WTC11 (cell line): ENCODE results near the gene TRAPPC10. TPM values are rescaled to one million over a fixed set of nuclear protein-coding genes. Genes with fewer than 3 reads are reported as not detected.
A peak's percentile ranks its signal among the peaks of the same experiment; 100 is the strongest.

Experiments
- ATAC-seq: fragments of 200-7000 bp; cut with Tn5 transposase; 2 replicates; pipeline ENCODE4 v1.10.0; 2021; ENCODE audit warnings: mild to moderate bottlenecking, moderate library complexity
- CTCF ChIA-PET: fragments of 300-600 bp; sonication (Branson Sonifier 250); formaldehyde crosslinking; loops from one replicate; lab custom pipeline; 2021; ENCODE audit warnings: antibody characterized with exemption; lab: Charles Lee
- POLR2A ChIA-PET: fragments of 350-600 bp; sonication (Branson Sonifier 250); formaldehyde crosslinking; loops from one replicate; lab custom pipeline; 2021; ENCODE audit warnings: antibody characterized with exemption; lab: Charles Lee
- DNase-seq: peaks from one replicate; pipeline ENCODE4 v3.0.0; 2021; ENCODE audit warnings: low spot score
- H3K27ac Mint-ChIP-seq: 2 replicates; pipeline ENCODE4 v1.8.0; 2021; ENCODE audit warnings: mixed read lengths
- H3K27me3 Mint-ChIP-seq: 2 replicates; pipeline ENCODE4 v1.8.0; 2021; ENCODE audit warnings: low read depth, mild to moderate bottlenecking, moderate library complexity, mixed read lengths
- H3K36me3 Mint-ChIP-seq: 2 replicates; pipeline ENCODE4 v1.8.0; 2021; ENCODE audit warnings: mixed read lengths
- H3K4me1 Mint-ChIP-seq: 2 replicates; pipeline ENCODE4 v1.8.0; 2022; ENCODE audit warnings: mixed read lengths
- H3K4me3 Mint-ChIP-seq: 2 replicates; pipeline ENCODE4 v1.8.0; 2021; ENCODE audit warnings: mild to moderate bottlenecking, moderate library complexity, mixed read lengths
- H3K9me3 Mint-ChIP-seq: 2 replicates; pipeline ENCODE4 v1.8.0; 2021; ENCODE audit warnings: mixed read lengths
- CREM ChIP-seq: sonication (generic); formaldehyde crosslinking; IDR thresholded peaks from 2 replicates; pipeline ENCODE4 v1.8.1; 2022; ENCODE audit warnings: mild to moderate bottlenecking, missing genetic modification reagents, moderate library complexity
- ELF4 ChIP-seq: sonication (generic); formaldehyde crosslinking; IDR thresholded peaks from 2 replicates; pipeline ENCODE4 v1.8.1; 2022; ENCODE audit warnings: low read depth, mild to moderate bottlenecking, moderate library complexity, missing genetic modification reagents
- EMX1 ChIP-seq: fragments of 250-450 bp; sonication (Bioruptor Pico); IDR thresholded peaks from 2 replicates; pipeline ENCODE4 v1.8.0; 2021; ENCODE audit warnings: mild to moderate bottlenecking
- FOXJ3 ChIP-seq: sonication (generic); formaldehyde crosslinking; IDR thresholded peaks from 2 replicates; pipeline ENCODE4 v1.9.0; 2021; ENCODE audit warnings: missing genetic modification reagents, mild to moderate bottlenecking, borderline replicate concordance
- GABPB1 ChIP-seq: sonication (generic); formaldehyde crosslinking; IDR thresholded peaks from 2 replicates; pipeline ENCODE4 v1.8.1; 2023; ENCODE audit warnings: mild to moderate bottlenecking, missing genetic modification reagents
- IRF1 ChIP-seq: sonication (generic); formaldehyde crosslinking; IDR thresholded peaks from 2 replicates; pipeline ENCODE4 v1.8.0; 2023; ENCODE audit warnings: missing genetic modification reagents
- MYBL2 ChIP-seq: sonication (generic); formaldehyde crosslinking; IDR thresholded peaks from 2 replicates; pipeline ENCODE4 v1.8.1; 2023; ENCODE audit warnings: mild to moderate bottlenecking, moderate library complexity, missing genetic modification reagents
- NFATC4 ChIP-seq: fragments of 250-450 bp; sonication (Bioruptor Pico); IDR thresholded peaks from 2 replicates; pipeline ENCODE4 v1.9.0; 2021; ENCODE audit warnings: mild to moderate bottlenecking
- NR1H2 ChIP-seq: sonication (generic); formaldehyde crosslinking; IDR thresholded peaks from 2 replicates; pipeline ENCODE4 v1.9.0; 2021; ENCODE audit warnings: mild to moderate bottlenecking, moderate library complexity, missing genetic modification reagents
- NR2C2 ChIP-seq: sonication (generic); formaldehyde crosslinking; IDR thresholded peaks from 2 replicates; pipeline ENCODE4 v1.8.0; 2022; ENCODE audit warnings: mild to moderate bottlenecking, missing genetic modification reagents
- SMAD3 ChIP-seq: sonication (generic); formaldehyde crosslinking; IDR thresholded peaks from 2 replicates; pipeline ENCODE4 v1.8.0; 2022; ENCODE audit warnings: missing genetic modification reagents, mild to moderate bottlenecking, borderline replicate concordance
- SP1 ChIP-seq: sonication (generic); formaldehyde crosslinking; conservative IDR thresholded peaks from 2 replicates; pipeline ENCODE4 v1.8.1; 2022; ENCODE audit warnings: missing genetic modification reagents
- TEAD1 ChIP-seq: sonication (generic); formaldehyde crosslinking; IDR thresholded peaks from 2 replicates; pipeline ENCODE4 v1.8.0; 2022; ENCODE audit warnings: mild to moderate bottlenecking, missing genetic modification reagents
- ZNF219 ChIP-seq: sonication (generic); formaldehyde crosslinking; IDR thresholded peaks from 2 replicates; pipeline ENCODE4 v1.8.0; 2023; ENCODE audit warnings: missing genetic modification reagents, mild to moderate bottlenecking, borderline replicate concordance
- ZNF281 ChIP-seq: sonication (generic); formaldehyde crosslinking; IDR thresholded peaks from 2 replicates; pipeline ENCODE4 v1.8.0; 2023; ENCODE audit warnings: mild to moderate bottlenecking, missing genetic modification reagents
- ZNF416 ChIP-seq: fragments of 250-450 bp; sonication (Bioruptor Pico); IDR thresholded peaks from 2 replicates; pipeline ENCODE4 v1.9.0; 2021; ENCODE audit warnings: mild to moderate bottlenecking, inconsistent platforms
- ZNF423 ChIP-seq: fragments of 250-450 bp; sonication (Bioruptor Pico); IDR thresholded peaks from 2 replicates; pipeline ENCODE4 v2.1.2; 2022; ENCODE audit warnings: mild to moderate bottlenecking, moderate library complexity
- total RNA-seq: library from RNA; stranded (reverse); gene quantifications from 3 replicates; pipeline ENCODE4 v1.2.3, GENCODE V29; 2021
- TF ChIP-seq, protein P1 (sequence below): sonication (generic); formaldehyde crosslinking; IDR thresholded peaks from 2 replicates; pipeline ENCODE4 v1.8.1; 2022; ENCODE audit warnings: mild to moderate bottlenecking, moderate library complexity, missing genetic modification reagents
- TF ChIP-seq, protein P2 (sequence below): fragments of 250-450 bp; sonication (Bioruptor Pico); IDR thresholded peaks from 2 replicates; pipeline ENCODE4 v1.9.0; 2021; ENCODE audit warnings: mild to moderate bottlenecking
- TF ChIP-seq, protein P3 (sequence below): sonication (generic); formaldehyde crosslinking; IDR thresholded peaks from 2 replicates; pipeline ENCODE4 v1.8.1; 2023; ENCODE audit warnings: mild to moderate bottlenecking, missing genetic modification reagents
- TF ChIP-seq, protein P4 (sequence below): sonication (generic); formaldehyde crosslinking; IDR thresholded peaks from 2 replicates; pipeline ENCODE4 v1.8.1; 2023; ENCODE audit warnings: mild to moderate bottlenecking, missing genetic modification reagents, borderline replicate concordance
- TF ChIP-seq, protein P5 (sequence below): sonication (generic); formaldehyde crosslinking; IDR thresholded peaks from 2 replicates; pipeline ENCODE4 v1.8.1; 2023; ENCODE audit warnings: mild to moderate bottlenecking, missing genetic modification reagents, moderate library complexity

The TRAPPC10 gene
- total RNA-seq, 1 experiment from 2014 or later = 34.5 TPM

DNA sequence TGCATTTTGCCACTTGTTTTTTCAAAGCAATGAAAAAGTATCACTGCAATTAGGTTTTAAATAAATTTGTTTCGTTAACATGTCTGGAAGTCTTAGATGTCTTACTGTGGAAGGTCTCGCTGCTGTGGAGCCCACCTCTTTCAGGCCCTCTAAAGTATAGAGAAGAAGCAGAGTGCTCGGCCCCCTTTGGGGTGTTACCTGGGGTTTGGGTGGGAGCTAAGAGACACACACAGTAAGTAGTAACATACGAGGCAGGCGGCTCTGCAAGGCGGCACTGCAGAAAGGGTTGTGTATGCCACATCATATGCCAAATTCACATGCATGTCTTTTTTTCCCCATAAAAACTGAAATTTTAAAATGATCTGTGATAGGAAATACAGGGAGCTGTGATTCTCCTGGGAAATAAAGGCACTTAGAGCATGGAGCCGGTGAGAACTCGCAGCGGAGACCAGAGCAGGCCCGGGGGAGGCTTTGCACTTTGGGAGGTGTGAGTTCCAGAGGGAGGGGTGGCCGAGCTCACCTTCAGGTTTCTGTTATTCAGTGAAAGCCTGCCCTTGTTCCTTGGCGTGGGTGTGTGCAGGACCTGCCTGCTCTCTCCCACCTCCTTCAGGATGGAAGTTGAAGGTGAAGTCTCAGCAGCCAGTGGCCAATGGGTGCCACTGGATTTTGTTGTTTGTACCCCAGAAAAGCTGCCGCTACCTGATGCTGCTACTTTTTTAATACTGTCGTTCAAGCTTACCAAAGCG, 59.4 kb downstream of the TRAPPC10 start (continued):
- no peak for TF ChIP-seq NFATC4
- no peak for TF ChIP-seq NR1H2 (CRISPR knock-in tag)
- no peak for TF ChIP-seq ZNF416 (CRISPR knock-in tag)
- no peak for TF ChIP-seq ELF4

DNA sequence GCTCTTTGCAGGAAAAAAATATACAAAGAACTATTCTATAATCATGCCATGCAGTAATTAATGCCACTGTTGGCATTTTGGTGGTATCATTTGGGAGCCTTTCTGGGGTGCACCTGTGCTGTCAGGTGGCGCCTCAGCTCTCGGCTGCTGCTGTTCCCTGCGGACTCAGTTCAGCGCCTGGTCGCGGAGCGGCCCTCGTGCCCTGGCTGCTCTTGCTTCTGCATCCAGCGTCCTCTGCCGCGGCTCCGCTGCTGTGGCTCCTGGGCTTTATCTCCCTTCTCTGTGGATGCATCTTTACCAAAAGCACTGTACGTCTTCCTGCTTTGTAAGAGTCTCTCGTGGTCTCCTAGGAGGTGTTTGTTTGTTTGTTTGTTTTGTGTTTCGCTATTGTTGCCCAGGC, 60.0 kb downstream of the TRAPPC10 start:
- Mint-ChIP-seq H3K27ac (peak overlapping the region; percentile 69; the same call in 1 of the 2 replicates), H3K4me3 (no peak overlapping the region), H3K36me3 (peaks cover 26% of the 10 kb centered on the region), H3K27me3 (no peaks in the 10 kb centered on the region), H3K9me3 (no peaks in the 10 kb centered on the region), H3K4me1 (peaks cover 2% of the 10 kb centered on the region; the same call in 1 of the 2 replicates)
- TF ChIP-seq MYBL2 = no peak
- no peak for TF ChIP-seq ZNF281 (CRISPR knock-in tag)
- TF ChIP-seq FOXJ3 (CRISPR knock-in tag) = no peak
- TF ChIP-seq ELF4 = no peak
- no peak for TF ChIP-seq GABPB1 (CRISPR knock-in tag)
- no peak for TF ChIP-seq CREM (CRISPR knock-in tag)
- POLR2A ChIA-PET = no interaction called here
- ATAC-seq = no peak
- no peak for DNase-seq
- CTCF ChIA-PET = interaction anchor here (1.0 to 1.2 kb wide), 3 partner anchors 15 to 58 kb away, joined by 3 to 4 read pairs (median 3); no protein-coding TSS in a partner anchor

DNA sequence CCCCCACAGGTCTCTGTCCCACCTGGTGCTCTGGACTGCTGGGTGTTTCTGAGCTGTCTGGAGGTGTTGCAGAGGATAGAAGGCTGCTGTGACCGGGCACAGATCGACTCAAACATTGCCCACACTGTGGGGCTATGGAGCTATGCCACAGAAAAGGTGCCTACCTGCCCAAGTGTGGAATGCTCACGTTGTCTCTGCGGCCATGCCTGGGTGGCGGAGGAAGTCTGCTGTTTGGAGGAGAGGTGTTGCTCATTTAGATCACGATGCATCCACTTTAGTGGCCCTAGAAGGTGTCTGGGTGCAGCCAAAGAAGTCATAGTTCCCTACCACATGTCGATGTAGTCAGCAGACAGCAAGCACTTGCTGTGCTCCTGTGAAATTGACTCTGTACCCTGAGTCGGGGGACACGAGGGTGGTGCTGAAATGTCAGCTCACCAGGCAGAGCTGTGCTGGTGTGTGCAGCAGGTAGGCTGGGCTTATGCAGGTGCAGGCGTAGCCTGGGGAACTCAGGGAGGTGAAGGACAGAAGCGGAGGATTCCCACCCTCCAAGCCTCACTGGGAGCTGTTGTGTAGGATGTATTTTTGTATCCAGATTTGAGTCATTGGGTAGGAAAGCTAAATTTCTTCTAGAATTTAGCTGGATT, 62.3 kb downstream of the TRAPPC10 start:
- peaks cover 11% of the 10 kb centered on the region for H3K4me1 Mint-ChIP-seq
- no peak for DNase-seq
- H3K27me3 Mint-ChIP-seq = no peaks in the 10 kb centered on the region
- H3K36me3 Mint-ChIP-seq = peaks cover 34% of the 10 kb centered on the region
- no peak for ATAC-seq
- H3K27ac Mint-ChIP-seq = no peak overlapping the region
- H3K4me3 Mint-ChIP-seq = no peak overlapping the region
- CTCF ChIA-PET = no interaction called here
- no peaks in the 10 kb centered on the region for H3K9me3 Mint-ChIP-seq
- POLR2A ChIA-PET = no interaction called here
- TF ChIP-seq ZNF423 (CRISPR knock-in tag) (no peak), SP1 (CRISPR knock-in tag) (no peak), FOXJ3 (CRISPR knock-in tag) (no peak), SMAD3 (no peak), ZNF219 (CRISPR knock-in tag) (no peak), TEAD1 (CRISPR knock-in tag) (no peak), NR2C2 (CRISPR knock-in tag) (no peak), EMX1 (CRISPR knock-in tag) (no peak), IRF1 (CRISPR knock-in tag) (no peak)
- TF ChIP-seq, protein P1, sequence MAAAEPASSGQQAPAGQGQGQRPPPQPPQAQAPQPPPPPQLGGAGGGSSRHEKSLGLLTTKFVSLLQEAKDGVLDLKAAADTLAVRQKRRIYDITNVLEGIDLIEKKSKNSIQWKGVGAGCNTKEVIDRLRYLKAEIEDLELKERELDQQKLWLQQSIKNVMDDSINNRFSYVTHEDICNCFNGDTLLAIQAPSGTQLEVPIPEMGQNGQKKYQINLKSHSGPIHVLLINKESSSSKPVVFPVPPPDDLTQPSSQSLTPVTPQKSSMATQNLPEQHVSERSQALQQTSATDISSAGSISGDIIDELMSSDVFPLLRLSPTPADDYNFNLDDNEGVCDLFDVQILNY (CRISPR knock-in tag) = no peak
- TF ChIP-seq, protein P2, sequence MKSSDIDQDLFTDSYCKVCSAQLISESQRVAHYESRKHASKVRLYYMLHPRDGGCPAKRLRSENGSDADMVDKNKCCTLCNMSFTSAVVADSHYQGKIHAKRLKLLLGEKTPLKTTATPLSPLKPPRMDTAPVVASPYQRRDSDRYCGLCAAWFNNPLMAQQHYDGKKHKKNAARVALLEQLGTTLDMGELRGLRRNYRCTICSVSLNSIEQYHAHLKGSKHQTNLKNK = no peak
- TF ChIP-seq, protein P3, sequence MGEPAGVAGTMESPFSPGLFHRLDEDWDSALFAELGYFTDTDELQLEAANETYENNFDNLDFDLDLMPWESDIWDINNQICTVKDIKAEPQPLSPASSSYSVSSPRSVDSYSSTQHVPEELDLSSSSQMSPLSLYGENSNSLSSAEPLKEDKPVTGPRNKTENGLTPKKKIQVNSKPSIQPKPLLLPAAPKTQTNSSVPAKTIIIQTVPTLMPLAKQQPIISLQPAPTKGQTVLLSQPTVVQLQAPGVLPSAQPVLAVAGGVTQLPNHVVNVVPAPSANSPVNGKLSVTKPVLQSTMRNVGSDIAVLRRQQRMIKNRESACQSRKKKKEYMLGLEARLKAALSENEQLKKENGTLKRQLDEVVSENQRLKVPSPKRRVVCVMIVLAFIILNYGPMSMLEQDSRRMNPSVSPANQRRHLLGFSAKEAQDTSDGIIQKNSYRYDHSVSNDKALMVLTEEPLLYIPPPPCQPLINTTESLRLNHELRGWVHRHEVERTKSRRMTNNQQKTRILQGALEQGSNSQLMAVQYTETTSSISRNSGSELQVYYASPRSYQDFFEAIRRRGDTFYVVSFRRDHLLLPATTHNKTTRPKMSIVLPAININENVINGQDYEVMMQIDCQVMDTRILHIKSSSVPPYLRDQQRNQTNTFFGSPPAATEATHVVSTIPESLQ (CRISPR knock-in tag) = no peak
- TF ChIP-seq, protein P4, sequence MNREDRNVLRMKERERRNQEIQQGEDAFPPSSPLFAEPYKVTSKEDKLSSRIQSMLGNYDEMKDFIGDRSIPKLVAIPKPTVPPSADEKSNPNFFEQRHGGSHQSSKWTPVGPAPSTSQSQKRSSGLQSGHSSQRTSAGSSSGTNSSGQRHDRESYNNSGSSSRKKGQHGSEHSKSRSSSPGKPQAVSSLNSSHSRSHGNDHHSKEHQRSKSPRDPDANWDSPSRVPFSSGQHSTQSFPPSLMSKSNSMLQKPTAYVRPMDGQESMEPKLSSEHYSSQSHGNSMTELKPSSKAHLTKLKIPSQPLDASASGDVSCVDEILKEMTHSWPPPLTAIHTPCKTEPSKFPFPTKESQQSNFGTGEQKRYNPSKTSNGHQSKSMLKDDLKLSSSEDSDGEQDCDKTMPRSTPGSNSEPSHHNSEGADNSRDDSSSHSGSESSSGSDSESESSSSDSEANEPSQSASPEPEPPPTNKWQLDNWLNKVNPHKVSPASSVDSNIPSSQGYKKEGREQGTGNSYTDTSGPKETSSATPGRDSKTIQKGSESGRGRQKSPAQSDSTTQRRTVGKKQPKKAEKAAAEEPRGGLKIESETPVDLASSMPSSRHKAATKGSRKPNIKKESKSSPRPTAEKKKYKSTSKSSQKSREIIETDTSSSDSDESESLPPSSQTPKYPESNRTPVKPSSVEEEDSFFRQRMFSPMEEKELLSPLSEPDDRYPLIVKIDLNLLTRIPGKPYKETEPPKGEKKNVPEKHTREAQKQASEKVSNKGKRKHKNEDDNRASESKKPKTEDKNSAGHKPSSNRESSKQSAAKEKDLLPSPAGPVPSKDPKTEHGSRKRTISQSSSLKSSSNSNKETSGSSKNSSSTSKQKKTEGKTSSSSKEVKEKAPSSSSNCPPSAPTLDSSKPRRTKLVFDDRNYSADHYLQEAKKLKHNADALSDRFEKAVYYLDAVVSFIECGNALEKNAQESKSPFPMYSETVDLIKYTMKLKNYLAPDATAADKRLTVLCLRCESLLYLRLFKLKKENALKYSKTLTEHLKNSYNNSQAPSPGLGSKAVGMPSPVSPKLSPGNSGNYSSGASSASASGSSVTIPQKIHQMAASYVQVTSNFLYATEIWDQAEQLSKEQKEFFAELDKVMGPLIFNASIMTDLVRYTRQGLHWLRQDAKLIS = no peak
- TF ChIP-seq, protein P5, sequence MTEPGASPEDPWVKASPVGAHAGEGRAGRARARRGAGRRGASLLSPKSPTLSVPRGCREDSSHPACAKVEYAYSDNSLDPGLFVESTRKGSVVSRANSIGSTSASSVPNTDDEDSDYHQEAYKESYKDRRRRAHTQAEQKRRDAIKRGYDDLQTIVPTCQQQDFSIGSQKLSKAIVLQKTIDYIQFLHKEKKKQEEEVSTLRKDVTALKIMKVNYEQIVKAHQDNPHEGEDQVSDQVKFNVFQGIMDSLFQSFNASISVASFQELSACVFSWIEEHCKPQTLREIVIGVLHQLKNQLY = no peak
